Spleen (tissue), 7 donors: ENCODE results near the gene VWA5B2.

ENCODE experiments used
- POLR2A ChIP-seq, 3 donors: fragments of 450-650 bp; IDR thresholded peaks; one replicate each; pipeline ENCODE4 v1.5.1; 2017; ENCODE audit warnings: antibody characterized with exemption in 3 of 3, mild to moderate bottlenecking in 1 of 3
- TF ChIP-seq, protein P1 (sequence below), 11 experiments: fragments of 200-600 bp in 7 of 11; fragments of 450-650 bp in 4 of 11; sonication (generic) in 4 of 11; IDR thresholded peaks in 8 of 11; conservative IDR thresholded peaks in 3 of 11; 1 replicate in 7 of 11; 2 replicates in 4 of 11; pipeline versions ENCODE4 v1.4.0 to v1.8.0; 2016 to 2021; ENCODE audit warnings: antibody characterized with exemption in 11 of 11, inconsistent platforms in 4 of 11, mild to moderate bottlenecking in 1 of 11
- donor health status: DM: no; HTN: no; CAD: no; lungs with moderate emphysema.
- donor health status: DM: no; HTN: no; CAD: no.
- donor health status: DM: no; HTN: no; CAD: no.

DNA sequence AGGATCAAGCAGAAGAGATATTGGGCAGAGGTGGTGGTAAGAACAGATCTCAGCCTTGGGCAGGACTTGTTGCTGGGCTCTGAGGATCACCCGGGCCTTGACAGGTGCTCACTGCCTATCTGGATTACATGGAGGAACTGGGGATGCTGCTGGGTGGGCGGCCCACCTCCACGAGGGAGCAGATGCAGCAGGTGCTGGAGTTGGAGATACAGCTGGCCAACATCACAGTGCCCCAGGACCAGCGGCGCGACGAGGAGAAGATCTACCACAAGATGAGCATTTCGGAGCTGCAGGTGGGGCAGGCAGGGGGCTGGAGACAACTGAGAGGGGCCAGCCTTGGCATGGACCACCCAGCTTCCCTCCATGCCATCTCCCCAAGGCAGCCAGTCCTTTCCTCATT, 54.3 kb downstream of the VWA5B2 start:
- no peak for TF ChIP-seq POLR2A (IDR thresholded peaks at IDR 0.05)
- TF ChIP-seq, protein P1, sequence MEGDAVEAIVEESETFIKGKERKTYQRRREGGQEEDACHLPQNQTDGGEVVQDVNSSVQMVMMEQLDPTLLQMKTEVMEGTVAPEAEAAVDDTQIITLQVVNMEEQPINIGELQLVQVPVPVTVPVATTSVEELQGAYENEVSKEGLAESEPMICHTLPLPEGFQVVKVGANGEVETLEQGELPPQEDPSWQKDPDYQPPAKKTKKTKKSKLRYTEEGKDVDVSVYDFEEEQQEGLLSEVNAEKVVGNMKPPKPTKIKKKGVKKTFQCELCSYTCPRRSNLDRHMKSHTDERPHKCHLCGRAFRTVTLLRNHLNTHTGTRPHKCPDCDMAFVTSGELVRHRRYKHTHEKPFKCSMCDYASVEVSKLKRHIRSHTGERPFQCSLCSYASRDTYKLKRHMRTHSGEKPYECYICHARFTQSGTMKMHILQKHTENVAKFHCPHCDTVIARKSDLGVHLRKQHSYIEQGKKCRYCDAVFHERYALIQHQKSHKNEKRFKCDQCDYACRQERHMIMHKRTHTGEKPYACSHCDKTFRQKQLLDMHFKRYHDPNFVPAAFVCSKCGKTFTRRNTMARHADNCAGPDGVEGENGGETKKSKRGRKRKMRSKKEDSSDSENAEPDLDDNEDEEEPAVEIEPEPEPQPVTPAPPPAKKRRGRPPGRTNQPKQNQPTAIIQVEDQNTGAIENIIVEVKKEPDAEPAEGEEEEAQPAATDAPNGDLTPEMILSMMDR (IDR thresholded peaks at IDR 0.05 in 8 of 11, conservative IDR thresholded peaks at IDR 0.05 in 3 of 11), result no peak
